ENCODE results near the gene MUL1. TPM values are rescaled to one million over a fixed set of nuclear protein-coding genes. Genes with fewer than 3 reads are reported as not detected.

MUL1 gene
- total RNA-seq, 3 donors from 2014 or later, result 25.4 to 35.1 (median 29.6) TPM

DNA sequence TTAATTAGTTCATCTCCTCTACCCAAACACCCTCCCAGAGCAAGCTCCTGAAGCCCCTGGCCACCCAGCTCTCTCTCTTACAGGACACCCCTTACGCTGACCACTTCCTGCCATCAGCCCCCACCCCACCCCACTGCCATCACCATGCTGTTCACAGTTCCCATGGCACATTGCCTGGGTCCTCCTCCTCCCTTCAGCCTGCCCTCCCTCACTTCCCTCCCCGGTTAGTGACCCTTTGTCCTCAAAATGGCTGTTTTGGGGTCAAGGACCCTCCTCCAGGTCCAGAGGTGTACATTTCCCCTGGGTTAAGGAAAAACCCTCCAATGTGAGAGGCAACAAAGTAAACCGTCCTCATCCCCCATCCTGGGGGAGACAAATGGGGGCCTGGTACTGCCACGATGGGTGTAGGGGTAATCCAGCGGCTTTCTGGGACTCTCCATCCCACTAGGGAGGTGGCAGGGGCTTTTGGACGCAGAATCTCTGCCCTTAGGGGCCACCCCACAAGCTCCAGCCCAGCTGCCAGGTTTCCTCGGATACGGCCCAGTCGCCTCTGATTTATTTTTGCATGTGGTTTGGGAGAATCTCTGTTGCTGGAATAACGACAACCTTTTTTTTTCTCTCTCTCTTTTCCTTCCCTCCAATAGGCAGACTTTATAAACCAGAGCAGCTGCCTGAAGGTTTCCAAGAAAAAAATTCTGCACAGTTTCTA, 30.4 kb downstream of the MUL1 start:
- peak overlapping the region; percentile 68 to 75 for H3K27ac ChIP-seq
- intact Hi-C loops (cut with DNase I; ENCODE audit: low total_unique reads), result loop anchor here (5.0 kb wide), 1 partner anchor 1230 kb away; no protein-coding TSS in a partner anchor
- H3K36me3 ChIP-seq, result no peaks in the 10 kb centered on the region
- H3K4me3 ChIP-seq, result no peak overlapping the region
- TF ChIP-seq POLR2A (IDR thresholded peaks at IDR 0.05), result no peak
- TF ChIP-seq, protein P1, sequence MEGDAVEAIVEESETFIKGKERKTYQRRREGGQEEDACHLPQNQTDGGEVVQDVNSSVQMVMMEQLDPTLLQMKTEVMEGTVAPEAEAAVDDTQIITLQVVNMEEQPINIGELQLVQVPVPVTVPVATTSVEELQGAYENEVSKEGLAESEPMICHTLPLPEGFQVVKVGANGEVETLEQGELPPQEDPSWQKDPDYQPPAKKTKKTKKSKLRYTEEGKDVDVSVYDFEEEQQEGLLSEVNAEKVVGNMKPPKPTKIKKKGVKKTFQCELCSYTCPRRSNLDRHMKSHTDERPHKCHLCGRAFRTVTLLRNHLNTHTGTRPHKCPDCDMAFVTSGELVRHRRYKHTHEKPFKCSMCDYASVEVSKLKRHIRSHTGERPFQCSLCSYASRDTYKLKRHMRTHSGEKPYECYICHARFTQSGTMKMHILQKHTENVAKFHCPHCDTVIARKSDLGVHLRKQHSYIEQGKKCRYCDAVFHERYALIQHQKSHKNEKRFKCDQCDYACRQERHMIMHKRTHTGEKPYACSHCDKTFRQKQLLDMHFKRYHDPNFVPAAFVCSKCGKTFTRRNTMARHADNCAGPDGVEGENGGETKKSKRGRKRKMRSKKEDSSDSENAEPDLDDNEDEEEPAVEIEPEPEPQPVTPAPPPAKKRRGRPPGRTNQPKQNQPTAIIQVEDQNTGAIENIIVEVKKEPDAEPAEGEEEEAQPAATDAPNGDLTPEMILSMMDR (IDR thresholded peaks at IDR 0.05), result no peak
- no peak for TF ChIP-seq POLR2AphosphoS5 (IDR thresholded peaks at IDR 0.05)
- peaks cover 9 to 20% of the 10 kb centered on the region in 2 donors for H3K4me1 ChIP-seq
- H3K9me3 ChIP-seq, result no peaks in the 10 kb centered on the region
- H3K27me3 ChIP-seq, result no peaks in the 10 kb centered on the region
- no peak for DNase-seq (ENCODE audit: low spot score in 2 of 2)

DNA sequence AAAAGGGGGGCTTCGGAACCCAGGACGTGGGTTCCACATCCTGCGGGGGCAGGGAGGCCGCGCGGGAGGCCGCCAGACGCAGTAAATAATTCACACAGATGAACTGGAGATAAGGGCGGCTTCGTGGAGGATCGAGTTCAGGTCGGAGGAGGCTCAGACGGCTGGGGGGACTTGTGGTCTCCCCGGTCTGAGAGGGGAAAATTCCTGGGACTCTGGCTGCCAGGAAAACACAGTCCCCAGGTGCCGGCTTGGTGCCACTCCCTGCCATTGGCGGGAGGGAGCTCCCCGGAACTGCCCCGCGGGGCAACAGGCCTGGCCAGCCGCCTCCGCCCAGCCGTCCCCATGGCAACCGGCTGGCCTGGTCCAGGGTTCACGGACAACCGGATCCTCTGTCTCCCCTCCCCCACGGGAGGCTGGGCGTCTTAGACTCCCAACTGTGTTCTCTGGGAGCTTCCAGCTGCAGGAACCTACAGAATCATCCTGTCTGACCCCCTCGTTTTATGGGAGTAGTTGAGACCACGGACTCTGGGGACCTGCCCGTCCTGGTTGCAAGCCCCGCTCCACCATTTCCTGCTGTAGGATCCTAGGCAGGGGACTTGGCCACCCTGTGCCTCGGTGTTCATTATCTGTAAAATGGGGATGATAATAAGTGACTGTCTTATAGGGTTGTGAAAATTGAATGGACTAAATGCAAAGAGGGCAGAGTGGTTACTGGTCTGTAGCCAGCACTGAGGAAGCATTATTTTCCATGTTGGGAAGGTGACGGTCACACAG, 31.5 kb downstream of the MUL1 start:
- TF ChIP-seq POLR2A (IDR thresholded peaks at IDR 0.05) (no peak), POLR2AphosphoS5 (IDR thresholded peaks at IDR 0.05) (no peak)
- TF ChIP-seq, protein P1 (IDR thresholded peaks at IDR 0.05), result no peak
- H3K36me3 ChIP-seq, result no peaks in the 10 kb centered on the region
- intact Hi-C loops (cut with DNase I; ENCODE audit: low total_unique reads), result loop anchor here (5.0 kb wide), 1 partner anchor 1229 kb away; no protein-coding TSS in a partner anchor
- H3K27me3 ChIP-seq, result no peaks in the 10 kb centered on the region
- H3K4me3 ChIP-seq, result peak overlapping the region in 2 of 3 donors; percentile 22 to 52
- peaks cover 9 to 20% of the 10 kb centered on the region in 2 donors for H3K4me1 ChIP-seq
- peak; percentile 76 to 92 for DNase-seq (ENCODE audit: low spot score in 2 of 2)
- peak overlapping the region; percentile 68 to 82 for H3K27ac ChIP-seq
- H3K9me3 ChIP-seq, result no peaks in the 10 kb centered on the region

DNA sequence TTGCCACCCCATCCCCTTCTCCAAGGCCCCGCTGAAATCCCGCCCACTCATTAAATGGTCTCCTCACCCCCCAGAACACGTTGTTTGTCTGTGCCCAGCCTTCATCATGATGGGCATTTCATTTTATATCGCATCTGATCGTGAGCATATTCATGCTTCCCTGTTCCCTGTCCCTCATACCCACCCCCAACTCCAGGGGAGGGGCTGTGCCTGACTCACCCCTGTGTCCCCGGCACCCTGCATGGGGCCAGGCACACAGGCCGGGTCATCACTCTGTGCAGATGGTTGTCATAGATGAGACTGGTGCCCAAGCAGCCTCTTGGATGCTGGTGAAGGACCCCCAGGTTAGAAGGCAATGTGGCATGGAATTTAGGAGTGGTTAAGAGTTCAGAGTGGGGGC, 33.0 kb downstream of the MUL1 start:
- intact Hi-C loops (cut with DNase I; ENCODE audit: low total_unique reads), result loop anchor here (5.0 kb wide), 1 partner anchor 1228 kb away; no protein-coding TSS in a partner anchor
- TF ChIP-seq POLR2AphosphoS5 (IDR thresholded peaks at IDR 0.05), result no peak
- no peak for TF ChIP-seq POLR2A (IDR thresholded peaks at IDR 0.05)
- TF ChIP-seq, protein P1 (IDR thresholded peaks at IDR 0.05), result no peak
- Histone ChIP-seq H3K9me3 (no peaks in the 10 kb centered on the region), H3K4me3 (no peak overlapping the region), H3K36me3 (no peaks in the 10 kb centered on the region), H3K4me1 (peaks cover 9 to 20% of the 10 kb centered on the region in 2 donors), H3K27me3 (no peaks in the 10 kb centered on the region), H3K27ac (no peak overlapping the region)
- no peak for DNase-seq (ENCODE audit: low spot score in 2 of 2)

DNA sequence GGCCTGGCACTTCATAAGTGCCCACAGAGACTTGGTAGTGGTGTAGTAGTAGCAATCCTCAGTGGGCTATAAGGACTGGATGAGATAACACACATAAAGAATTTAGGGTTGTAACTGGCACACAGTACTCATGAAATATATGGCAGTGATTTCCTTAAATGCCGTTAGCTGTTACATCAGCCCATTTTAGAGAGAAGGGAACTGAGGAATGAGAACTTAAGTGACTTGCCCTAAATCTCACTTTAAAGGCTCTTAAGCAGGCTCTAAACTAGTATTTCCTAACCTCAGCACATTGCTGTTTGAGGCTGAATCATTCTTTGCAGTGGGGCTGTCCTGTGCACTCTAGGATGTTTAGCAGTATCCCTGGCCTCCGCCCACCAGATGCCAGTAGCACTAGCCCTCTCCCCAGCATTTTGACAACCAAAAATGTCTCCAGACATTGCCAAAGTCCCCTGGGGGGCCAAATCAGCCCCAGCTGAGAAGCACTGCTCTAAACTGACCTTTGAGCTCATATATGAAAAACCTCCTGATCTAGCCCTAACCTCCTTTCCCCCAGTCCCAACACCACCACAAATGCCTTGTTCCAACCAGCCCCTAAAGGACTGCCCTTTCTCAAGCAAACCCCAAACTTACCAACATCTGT, 33.5 kb downstream of the MUL1 start:
- Histone ChIP-seq H3K36me3 (no peaks in the 10 kb centered on the region), H3K4me1 (peaks cover 9 to 20% of the 10 kb centered on the region in 2 donors), H3K9me3 (no peaks in the 10 kb centered on the region), H3K4me3 (no peak overlapping the region), H3K27ac (peak overlapping the region in 1 of 2 donors; percentile 19), H3K27me3 (no peaks in the 10 kb centered on the region)
- intact Hi-C loops (cut with DNase I; ENCODE audit: low total_unique reads), result no loop called here
- TF ChIP-seq, protein P1 (IDR thresholded peaks at IDR 0.05), result no peak
- TF ChIP-seq POLR2AphosphoS5 (IDR thresholded peaks at IDR 0.05) (no peak), POLR2A (IDR thresholded peaks at IDR 0.05) (no peak)
- DNase-seq (ENCODE audit: low spot score in 2 of 2), result no peak
